ENCODE data around the gene GARNL3.

DNA sequence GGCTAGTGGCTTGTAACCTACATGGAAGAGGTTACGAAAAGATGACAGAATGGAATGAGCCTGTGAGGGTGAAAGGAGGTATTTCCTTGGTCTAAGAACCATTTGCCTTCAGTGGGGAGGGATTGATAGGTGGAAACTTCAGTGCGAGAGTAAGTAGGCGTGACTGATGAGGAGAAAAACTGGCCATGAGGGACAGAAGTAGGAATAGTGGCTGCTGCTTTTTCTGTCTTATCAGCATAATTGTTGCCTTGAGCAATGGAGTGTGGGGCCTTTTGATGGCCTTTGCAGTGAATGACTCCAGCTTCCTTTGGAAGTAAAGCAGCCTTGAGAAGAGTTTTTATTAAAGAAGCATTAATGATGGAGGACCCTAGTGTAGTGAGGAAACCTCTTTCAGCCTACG is 150.6 kb downstream of the GARNL3 start:
- TF ChIP-seq, protein P1, sequence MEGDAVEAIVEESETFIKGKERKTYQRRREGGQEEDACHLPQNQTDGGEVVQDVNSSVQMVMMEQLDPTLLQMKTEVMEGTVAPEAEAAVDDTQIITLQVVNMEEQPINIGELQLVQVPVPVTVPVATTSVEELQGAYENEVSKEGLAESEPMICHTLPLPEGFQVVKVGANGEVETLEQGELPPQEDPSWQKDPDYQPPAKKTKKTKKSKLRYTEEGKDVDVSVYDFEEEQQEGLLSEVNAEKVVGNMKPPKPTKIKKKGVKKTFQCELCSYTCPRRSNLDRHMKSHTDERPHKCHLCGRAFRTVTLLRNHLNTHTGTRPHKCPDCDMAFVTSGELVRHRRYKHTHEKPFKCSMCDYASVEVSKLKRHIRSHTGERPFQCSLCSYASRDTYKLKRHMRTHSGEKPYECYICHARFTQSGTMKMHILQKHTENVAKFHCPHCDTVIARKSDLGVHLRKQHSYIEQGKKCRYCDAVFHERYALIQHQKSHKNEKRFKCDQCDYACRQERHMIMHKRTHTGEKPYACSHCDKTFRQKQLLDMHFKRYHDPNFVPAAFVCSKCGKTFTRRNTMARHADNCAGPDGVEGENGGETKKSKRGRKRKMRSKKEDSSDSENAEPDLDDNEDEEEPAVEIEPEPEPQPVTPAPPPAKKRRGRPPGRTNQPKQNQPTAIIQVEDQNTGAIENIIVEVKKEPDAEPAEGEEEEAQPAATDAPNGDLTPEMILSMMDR (IDR thresholded peaks at IDR 0.05; ENCODE audit: poor library complexity) = no peak
- no peak for TF ChIP-seq EZH2 (IDR thresholded peaks at IDR 0.05; ENCODE audit: borderline replicate concordance)

Data from hepatocyte (in vitro differentiated cells).